Vagina (tissue), 2 donors: ENCODE data around the gene PABPC1L. TPM values are rescaled to one million over a fixed set of nuclear protein-coding genes. Genes with fewer than 3 reads are reported as not detected.

ENCODE experiments used
- DNase-seq, 2 donors: peaks; one replicate each; pipeline ENCODE4 v3.0.0-alpha.2; 2017; ENCODE audit errors: extremely low spot score in 2 of 2
- H3K27ac ChIP-seq: fragments of 200-600 bp; sonication (generic); one replicate; pipeline ENCODE4 v1.5.1; 2019
- H3K27me3 ChIP-seq: fragments of 200-600 bp; sonication (generic); one replicate; pipeline ENCODE4 v1.5.1; 2019
- H3K36me3 ChIP-seq, 2 donors: fragments of 200-600 bp; sonication (generic); one replicate each; pipeline ENCODE4 v1.5.1; 2017 to 2019
- H3K4me1 ChIP-seq: fragments of 200-600 bp; sonication (generic); one replicate; pipeline ENCODE4 v1.5.1; 2019
- H3K4me3 ChIP-seq, 2 donors: fragments of 200-600 bp; sonication (generic); 1 replicate in 1 of 2; 2 replicates in 1 of 2; pipeline ENCODE4 v1.5.1; 2016 to 2019
- H3K9me3 ChIP-seq: fragments of 200-600 bp; sonication (generic); one replicate; pipeline ENCODE4 v1.5.1; 2019
- POLR2A ChIP-seq, 2 donors: fragments of 450-650 bp; IDR thresholded peaks; one replicate each; pipeline ENCODE4 v1.6.1; 2017; ENCODE audit warnings: antibody characterized with exemption in 2 of 2, mild to moderate bottlenecking in 2 of 2, moderate library complexity in 2 of 2
- POLR2AphosphoS5 ChIP-seq, 2 donors: sonication (generic); formaldehyde crosslinking; IDR thresholded peaks; one replicate each; pipeline ENCODE4 v1.9.0; 2017; ENCODE audit warnings: antibody characterized with exemption in 2 of 2, mild to moderate bottlenecking in 2 of 2, low read depth in 1 of 2; ENCODE audit not compliant: insufficient read depth in 1 of 2
- intact Hi-C: fragments of 100-400 bp; cut with DNase I; formaldehyde crosslinking; loops from one replicate; pipeline ENCODE4 v1.15.1; 2023
- total RNA-seq: library from RNA; depleted of rRNA; stranded (reverse); fragments of >200 nt; gene quantifications from one replicate; pipeline ENCODE4 v1.2.3, GENCODE V29; 2016
- TF ChIP-seq, protein P1 (sequence below), 3 experiments: fragments of 450-650 bp in 2 of 3; fragments of 200-600 bp in 1 of 3; sonication (generic) in 1 of 3; IDR thresholded peaks; one replicate each; pipeline ENCODE4 v1.5.1; 2017 to 2019; ENCODE audit warnings: antibody characterized with exemption in 3 of 3, mild to moderate bottlenecking in 2 of 3, moderate library complexity in 2 of 3

The PABPC1L gene
- total RNA-seq, 1 donor from 2014 or later: 19.6 TPM

DNA sequence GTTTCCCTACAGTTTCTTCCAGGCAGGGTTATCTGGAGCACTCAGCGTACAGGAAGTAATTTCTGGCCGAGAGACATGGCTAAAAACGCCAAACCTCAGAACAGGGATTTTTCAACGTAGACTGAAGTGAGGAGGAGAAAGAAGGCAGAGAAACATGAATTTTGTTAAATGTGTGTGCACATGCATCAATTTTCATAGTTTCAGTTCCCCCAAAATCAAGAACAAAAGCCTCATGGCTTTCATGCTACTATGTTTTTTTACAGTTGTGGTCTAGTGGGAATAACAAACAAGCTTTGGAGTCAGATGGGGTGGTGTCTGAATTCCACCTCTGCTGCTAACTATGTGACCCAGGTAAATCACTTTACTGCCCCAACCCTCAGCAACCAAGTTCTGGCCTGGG is 45.4 kb downstream of the PABPC1L start:
- no peak overlapping the region for H3K4me3 ChIP-seq
- DNase-seq: no peak
- peaks cover 0 to 38% of the 10 kb centered on the region in 2 donors for H3K36me3 ChIP-seq
- peaks cover 11% of the 10 kb centered on the region for H3K4me1 ChIP-seq
- H3K9me3 ChIP-seq: no peaks in the 10 kb centered on the region
- no peaks in the 10 kb centered on the region for H3K27me3 ChIP-seq
- H3K27ac ChIP-seq: no peak overlapping the region
- intact Hi-C loops: no loop called here
- TF ChIP-seq POLR2AphosphoS5 (IDR thresholded peaks at IDR 0.05; ENCODE audit: insufficient read depth in 1 of 2, low read depth in 1 of 2) (no peak), POLR2A (IDR thresholded peaks at IDR 0.05) (no peak)
- TF ChIP-seq, protein P1, sequence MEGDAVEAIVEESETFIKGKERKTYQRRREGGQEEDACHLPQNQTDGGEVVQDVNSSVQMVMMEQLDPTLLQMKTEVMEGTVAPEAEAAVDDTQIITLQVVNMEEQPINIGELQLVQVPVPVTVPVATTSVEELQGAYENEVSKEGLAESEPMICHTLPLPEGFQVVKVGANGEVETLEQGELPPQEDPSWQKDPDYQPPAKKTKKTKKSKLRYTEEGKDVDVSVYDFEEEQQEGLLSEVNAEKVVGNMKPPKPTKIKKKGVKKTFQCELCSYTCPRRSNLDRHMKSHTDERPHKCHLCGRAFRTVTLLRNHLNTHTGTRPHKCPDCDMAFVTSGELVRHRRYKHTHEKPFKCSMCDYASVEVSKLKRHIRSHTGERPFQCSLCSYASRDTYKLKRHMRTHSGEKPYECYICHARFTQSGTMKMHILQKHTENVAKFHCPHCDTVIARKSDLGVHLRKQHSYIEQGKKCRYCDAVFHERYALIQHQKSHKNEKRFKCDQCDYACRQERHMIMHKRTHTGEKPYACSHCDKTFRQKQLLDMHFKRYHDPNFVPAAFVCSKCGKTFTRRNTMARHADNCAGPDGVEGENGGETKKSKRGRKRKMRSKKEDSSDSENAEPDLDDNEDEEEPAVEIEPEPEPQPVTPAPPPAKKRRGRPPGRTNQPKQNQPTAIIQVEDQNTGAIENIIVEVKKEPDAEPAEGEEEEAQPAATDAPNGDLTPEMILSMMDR (IDR thresholded peaks at IDR 0.05): no peak

DNA sequence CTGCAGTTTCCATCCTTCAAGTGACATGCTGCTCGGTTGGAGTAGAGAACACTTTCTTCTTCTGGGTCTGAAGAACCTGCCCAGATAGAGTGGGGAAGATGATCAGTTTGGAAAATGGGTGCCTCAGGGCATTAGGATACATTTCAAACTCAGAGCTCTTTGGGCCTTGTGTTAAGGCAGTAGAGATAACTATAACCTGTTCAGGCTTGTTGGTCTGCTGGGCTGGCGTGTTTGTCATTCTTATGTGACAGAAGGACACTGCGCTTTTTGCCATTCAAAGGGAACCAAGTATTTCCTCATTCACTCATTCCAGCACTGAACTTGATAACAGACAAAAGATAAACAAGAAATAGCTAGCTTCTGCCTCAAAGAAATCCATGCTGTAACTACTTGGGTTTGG is 46.5 kb downstream of the PABPC1L start:
- H3K36me3 ChIP-seq: peaks cover 0 to 26% of the 10 kb centered on the region in 2 donors

DNA sequence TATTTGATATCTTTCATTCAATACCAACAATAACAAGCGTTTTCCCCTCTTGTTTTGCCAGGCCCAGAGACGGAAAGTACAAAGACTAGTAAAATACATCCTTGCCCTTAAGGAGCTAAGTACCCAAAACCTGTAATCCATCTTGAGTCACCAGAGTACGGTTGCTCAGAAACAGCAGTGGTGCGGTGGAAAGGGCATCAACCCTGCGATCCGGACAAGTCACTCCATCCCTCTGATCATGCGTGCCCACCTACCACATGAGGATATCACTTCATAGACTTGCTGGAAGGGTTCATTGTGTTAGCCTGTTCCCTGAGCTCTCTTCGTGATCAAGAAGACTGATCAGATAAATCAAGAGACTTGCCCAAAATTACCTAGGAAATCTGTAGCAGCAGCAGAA is 48.4 kb downstream of the PABPC1L start:
- peaks cover 17% of the 10 kb centered on the region for H3K4me1 ChIP-seq
- no peak overlapping the region for H3K27ac ChIP-seq
- no peaks in the 10 kb centered on the region for H3K9me3 ChIP-seq
- no peaks in the 10 kb centered on the region for H3K27me3 ChIP-seq
- H3K4me3 ChIP-seq: no peak overlapping the region
- no peak for DNase-seq
- intact Hi-C loops: no loop called here
- TF ChIP-seq POLR2AphosphoS5 (IDR thresholded peaks at IDR 0.05; ENCODE audit: insufficient read depth in 1 of 2, low read depth in 1 of 2): no peak
- H3K36me3 ChIP-seq: peaks cover 0 to 26% of the 10 kb centered on the region in 2 donors

More for the DNA sequence above, 46.5 kb downstream of the PABPC1L start:
- intact Hi-C loops: no loop called here
- Histone ChIP-seq H3K27me3 (no peaks in the 10 kb centered on the region), H3K9me3 (no peaks in the 10 kb centered on the region), H3K4me1 (peaks cover 17% of the 10 kb centered on the region), H3K27ac (no peak overlapping the region), H3K4me3 (no peak overlapping the region)
- TF ChIP-seq, protein P1 (IDR thresholded peaks at IDR 0.05): no peak
- TF ChIP-seq POLR2AphosphoS5 (IDR thresholded peaks at IDR 0.05; ENCODE audit: insufficient read depth in 1 of 2, low read depth in 1 of 2) (no peak), POLR2A (IDR thresholded peaks at IDR 0.05) (no peak)
- no peak for DNase-seq

DNA sequence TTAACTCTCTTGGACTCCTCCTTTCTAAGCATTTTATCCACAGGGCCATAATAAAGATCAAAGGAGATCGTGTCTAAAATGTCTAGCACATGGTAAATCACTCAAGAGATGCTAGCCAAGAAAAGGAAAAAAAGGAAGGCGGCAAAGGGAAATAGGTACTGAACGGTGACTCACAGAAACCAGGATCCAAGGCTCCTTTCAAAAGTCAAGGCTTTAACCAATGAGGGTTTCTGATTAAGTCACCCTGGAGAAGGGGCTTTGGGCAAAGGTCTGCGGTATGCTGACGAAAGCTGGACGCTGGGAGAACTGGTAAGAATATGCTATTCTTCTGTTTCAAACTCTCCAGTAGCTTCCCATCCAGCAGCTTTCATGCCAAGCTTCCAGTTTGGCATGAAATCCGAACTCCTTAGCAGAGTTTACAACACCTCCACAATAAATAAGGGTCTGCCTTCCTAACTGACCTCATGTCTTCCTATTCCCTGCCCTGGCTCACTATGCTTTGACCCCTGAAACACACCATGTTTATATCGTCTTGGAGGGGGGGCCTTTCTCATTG is 49.3 kb downstream of the PABPC1L start:
- intact Hi-C loops: no loop called here
- H3K4me1 ChIP-seq: peaks cover 17% of the 10 kb centered on the region
- TF ChIP-seq POLR2A (IDR thresholded peaks at IDR 0.05) (no peak), POLR2AphosphoS5 (IDR thresholded peaks at IDR 0.05; ENCODE audit: insufficient read depth in 1 of 2, low read depth in 1 of 2) (no peak)
- TF ChIP-seq, protein P1 (IDR thresholded peaks at IDR 0.05): no peak

DNA sequence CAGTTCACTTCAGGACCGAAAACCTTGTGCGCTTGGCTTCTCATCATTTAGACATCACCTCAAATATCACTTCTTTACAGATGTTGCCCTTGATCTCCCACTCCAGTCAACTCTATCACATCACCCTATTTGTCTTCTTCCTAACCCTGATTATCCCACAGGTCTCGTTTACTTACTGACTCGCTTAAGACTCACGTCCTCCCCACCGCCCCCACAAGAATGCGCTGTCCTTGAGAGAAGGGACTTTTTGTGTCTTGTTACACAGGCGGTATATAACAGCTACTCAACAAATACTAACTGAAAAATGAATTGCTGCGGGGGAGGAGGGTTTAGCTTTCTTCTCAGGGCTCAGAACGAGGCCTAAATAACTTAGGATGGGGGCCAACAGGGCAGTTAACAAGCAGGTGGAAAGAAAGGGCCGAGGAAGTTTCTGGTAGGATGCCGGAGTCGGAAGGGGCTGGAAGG is 49.8 kb downstream of the PABPC1L start:
- peak overlapping the region; percentile 93 to 95 for H3K4me3 ChIP-seq
- intact Hi-C loops: no loop called here
- H3K27me3 ChIP-seq: no peaks in the 10 kb centered on the region
- peaks cover 17% of the 10 kb centered on the region for H3K4me1 ChIP-seq
- TF ChIP-seq POLR2A (IDR thresholded peaks at IDR 0.05) (no peak), POLR2AphosphoS5 (IDR thresholded peaks at IDR 0.05; ENCODE audit: insufficient read depth in 1 of 2, low read depth in 1 of 2) (no peak)
- TF ChIP-seq, protein P1 (IDR thresholded peaks at IDR 0.05): no peak
- H3K9me3 ChIP-seq: no peaks in the 10 kb centered on the region
- peaks cover 0 to 16% of the 10 kb centered on the region in 2 donors for H3K36me3 ChIP-seq
- no peak for DNase-seq
- peak overlapping the region; percentile 85 for H3K27ac ChIP-seq

More for the DNA sequence above, 49.3 kb downstream of the PABPC1L start:
- Histone ChIP-seq H3K36me3 (peaks cover 0 to 21% of the 10 kb centered on the region in 2 donors), H3K9me3 (no peaks in the 10 kb centered on the region), H3K27me3 (no peaks in the 10 kb centered on the region), H3K27ac (no peak overlapping the region), H3K4me3 (peak overlapping the region; percentile 93 to 95)
- DNase-seq: no peak
